Medulla oblongata (tissue), 1 donor: ENCODE measurements around the gene RAB24.
"Not testable (repeated sequence)": the region's sequence is repeated elsewhere in the genome, so short reads cannot be mapped to it uniquely, and the experiment has no call there.

Source experiments
- DNase-seq: peaks from one replicate; pipeline ENCODE4 v3.0.0-alpha.2; 2015; ENCODE audit errors: extremely low spot score

Gene RAB24

GRCh38 chr5:177311723-177312648 is 8.5 kb upstream of the RAB24 start, which contains the start of gene MXD3:
Gene MXD3, minus strand, starts transcription at chr5:177311898. Its CDS starts 68 bp downstream, at chr5:177311830.
- peak; percentile 97 for DNase-seq

GRCh38 chr5:177311392-177311722 is 7.8 kb upstream of the RAB24 start:
- no peak for DNase-seq

- no peak for DNase-seq
Measured at GRCh38 chr5:177310757-177311391, 7.4 kb upstream of the RAB24 start.

- no peak for DNase-seq
Measured at GRCh38 chr5:177310332-177310731, 6.8 kb upstream of the RAB24 start.

- no peak for DNase-seq
Measured at GRCh38 chr5:177309351-177310191, 6.1 kb upstream of the RAB24 start.

- no peak for DNase-seq
Measured at GRCh38 chr5:177308740-177309139, 5.2 kb upstream of the RAB24 start.

GRCh38 chr5:177307544-177308363 is 4.2 kb upstream of the RAB24 start:
- no peak for DNase-seq

GRCh38 chr5:177306674-177307543 is 3.4 kb upstream of the RAB24 start:
- DNase-seq = peak; percentile 69

- DNase-seq = not testable (repeated sequence)
Measured at GRCh38 chr5:177306103-177306640, 2.7 kb upstream of the RAB24 start.

GRCh38 chr5:177304392-177305119 is 1.0 kb upstream of the RAB24 start:
- no peak for DNase-seq

- no peak for DNase-seq
Measured at GRCh38 chr5:177303925-177304391, 439 bp upstream of the RAB24 start.

GRCh38 chr5:177302354-177303110 is 987 bp downstream of the RAB24 start:
- no peak for DNase-seq

GRCh38 chr5:177301503-177302165 is 1.9 kb downstream of the RAB24 start:
- no peak for DNase-seq

- DNase-seq = no peak
Measured at GRCh38 chr5:177300951-177301350, 2.6 kb downstream of the RAB24 start.

GRCh38 chr5:177300236-177300880 is 3.2 kb downstream of the RAB24 start:
- peak; percentile 88 for DNase-seq

- DNase-seq = no peak
Measured at GRCh38 chr5:177299697-177300096, 3.8 kb downstream of the RAB24 start.

- no peak for DNase-seq
Measured at GRCh38 chr5:177297922-177298321, 5.6 kb downstream of the RAB24 start.
